ENCODE results near the gene DIAPH3.

DIAPH3 gene

GRCh38 chr13:59782696-59783095 lies 381.0 kb downstream of the DIAPH3 start:
- no peak for DNase-seq (ENCODE audit: low spot score)

GRCh38 chr13:59780058-59780457 lies 383.7 kb downstream of the DIAPH3 start:
- no peak for DNase-seq (ENCODE audit: low spot score)

- no peak for DNase-seq (ENCODE audit: low spot score)
Observed at GRCh38 chr13:59776924-59777690, 386.6 kb downstream of the DIAPH3 start.

- no peak for DNase-seq (ENCODE audit: low spot score)
Observed at GRCh38 chr13:59774491-59774971, 389.2 kb downstream of the DIAPH3 start.

DNA sequence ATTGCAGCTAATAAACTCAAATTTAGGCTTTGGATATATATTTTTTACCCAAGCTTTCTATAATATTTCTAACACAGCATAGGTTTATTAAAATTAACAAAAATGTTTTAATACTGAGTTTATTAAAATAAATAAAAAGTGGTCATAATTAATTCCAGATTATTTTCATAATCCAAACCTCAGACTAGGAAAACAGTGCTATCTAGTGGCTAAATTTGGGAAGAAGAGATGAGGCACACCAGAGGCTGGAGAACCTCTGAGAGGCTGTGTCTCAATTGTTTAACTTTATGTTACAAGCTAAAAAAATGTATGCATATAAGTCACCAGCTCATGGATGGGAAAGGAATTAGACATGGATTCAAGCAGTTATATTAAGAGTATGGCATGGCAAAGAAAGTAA lies 392.5 kb downstream of the DIAPH3 start:
- DNase-seq (ENCODE audit: low spot score): no peak

- DNase-seq (ENCODE audit: low spot score): no peak
Observed at GRCh38 chr13:59770451-59770850, 393.3 kb downstream of the DIAPH3 start.

DNA sequence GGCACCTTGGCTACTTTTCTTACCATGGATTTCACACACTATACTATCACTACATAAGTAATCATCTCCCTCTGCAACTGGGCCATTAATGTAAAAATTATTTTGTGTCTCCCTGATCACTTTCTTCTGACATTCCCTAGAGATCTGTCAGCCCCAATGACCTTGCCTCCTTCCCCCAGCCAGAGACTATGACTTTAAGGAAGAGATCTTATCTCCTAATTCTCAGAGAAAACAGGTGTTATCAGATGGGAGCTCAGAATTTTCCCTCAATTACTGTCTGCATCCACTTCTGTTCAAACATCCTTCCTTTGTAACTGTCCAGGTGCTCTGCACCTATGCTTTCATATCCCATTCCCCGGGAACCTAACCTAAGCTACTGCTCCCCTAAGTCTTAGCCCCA lies 397.5 kb downstream of the DIAPH3 start:
- DNase-seq (ENCODE audit: low spot score): no peak

- no peak for DNase-seq (ENCODE audit: low spot score)
Observed at GRCh38 chr13:59755632-59756290, 408.0 kb downstream of the DIAPH3 start.

DNA sequence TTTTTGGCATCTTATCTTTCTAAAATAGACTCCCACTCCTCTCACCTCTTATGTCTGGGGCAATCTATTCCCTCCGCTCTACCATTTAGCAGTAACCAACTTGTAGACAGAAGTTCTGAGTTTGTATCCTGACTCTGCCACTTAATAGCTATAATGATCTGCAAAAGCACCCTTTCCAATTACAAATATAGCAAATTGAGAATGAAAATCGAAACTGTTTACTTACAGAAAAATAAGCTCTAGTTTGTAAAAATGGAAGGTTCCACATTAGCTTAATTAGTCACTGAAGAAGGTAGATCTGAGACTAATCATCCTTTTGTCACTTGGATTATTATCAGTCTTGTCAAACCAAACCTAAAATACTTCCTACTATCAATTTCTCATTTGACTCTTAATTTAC lies 409.3 kb downstream of the DIAPH3 start:
- DNase-seq (ENCODE audit: low spot score): no peak

DNA sequence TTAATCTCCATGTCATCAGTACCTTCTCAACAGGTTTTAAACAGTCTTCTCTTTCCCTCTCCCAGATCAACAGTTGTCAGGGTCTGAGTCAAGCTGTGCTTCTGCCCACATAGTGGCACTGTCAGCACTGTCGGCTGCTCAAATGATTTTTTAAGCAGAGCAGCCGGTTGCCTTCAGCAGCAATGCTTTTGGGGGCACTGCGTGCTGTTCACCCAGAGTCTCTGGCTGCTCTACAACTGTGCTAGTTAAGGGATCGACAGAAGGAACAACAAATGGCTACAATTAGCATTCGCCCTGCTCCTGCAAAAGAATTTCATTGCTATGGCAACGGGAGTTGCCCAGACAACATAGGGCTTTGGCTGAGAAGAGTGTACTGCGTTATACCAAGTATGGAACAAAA lies 412.9 kb downstream of the DIAPH3 start:
- DNase-seq (ENCODE audit: low spot score): no peak

- no peak for DNase-seq (ENCODE audit: low spot score)
Observed at GRCh38 chr13:59748046-59748445, 415.7 kb downstream of the DIAPH3 start.

DNA sequence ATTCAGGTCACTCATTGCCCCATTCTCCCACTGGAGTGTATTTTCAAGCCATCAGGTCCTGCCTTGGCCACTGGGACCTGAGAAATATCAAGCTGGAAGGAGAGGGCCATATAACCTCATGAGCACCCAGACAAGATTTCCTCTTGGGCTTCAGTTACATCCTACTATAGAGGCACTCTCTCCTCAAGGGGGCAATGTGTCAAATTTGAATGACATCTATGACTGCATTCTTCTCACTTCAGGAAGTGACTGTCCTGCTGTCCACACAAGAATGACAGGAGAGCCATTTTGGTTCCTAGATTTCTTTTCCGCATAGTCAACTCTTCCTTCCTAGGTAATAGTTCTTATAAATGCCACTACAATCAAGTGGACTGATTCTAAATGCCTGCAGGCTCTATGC lies 416.2 kb downstream of the DIAPH3 start:
- DNase-seq (ENCODE audit: low spot score): no peak

DNA sequence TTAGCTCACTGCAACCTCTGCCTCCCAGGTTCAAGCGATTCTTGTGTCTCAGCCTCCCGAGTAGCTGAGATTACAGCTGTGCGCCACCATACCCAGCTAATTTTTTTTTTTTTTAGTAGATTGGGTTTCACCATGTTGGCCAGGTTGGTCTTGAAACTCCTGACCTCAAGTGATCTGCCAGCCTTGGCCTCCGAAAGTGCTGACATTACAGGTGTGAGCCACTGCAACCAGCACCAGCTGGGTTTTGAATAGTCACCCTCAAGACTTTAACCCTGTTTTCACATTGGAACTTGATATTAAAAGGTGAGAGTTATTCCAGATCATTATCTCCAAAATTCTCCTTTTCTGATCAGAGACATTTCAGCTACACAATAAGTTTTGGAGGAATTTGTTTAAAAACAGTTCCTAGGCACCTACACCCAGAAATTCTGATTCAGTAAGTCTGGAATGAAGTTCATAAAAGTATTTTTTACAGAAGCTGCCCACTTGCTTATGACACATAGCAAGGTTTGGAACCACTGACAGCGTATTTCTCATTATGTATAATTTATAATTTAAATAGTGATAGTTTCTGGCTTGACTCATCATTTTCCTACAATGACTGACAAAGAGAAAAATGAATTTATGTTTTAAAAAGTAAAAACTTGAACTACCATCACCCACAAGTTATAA lies 417.3 kb downstream of the DIAPH3 start:
- no peak for DNase-seq (ENCODE audit: low spot score)

GRCh38 chr13:59745392-59745788 lies 418.3 kb downstream of the DIAPH3 start:
- DNase-seq (ENCODE audit: low spot score): no peak

DNA sequence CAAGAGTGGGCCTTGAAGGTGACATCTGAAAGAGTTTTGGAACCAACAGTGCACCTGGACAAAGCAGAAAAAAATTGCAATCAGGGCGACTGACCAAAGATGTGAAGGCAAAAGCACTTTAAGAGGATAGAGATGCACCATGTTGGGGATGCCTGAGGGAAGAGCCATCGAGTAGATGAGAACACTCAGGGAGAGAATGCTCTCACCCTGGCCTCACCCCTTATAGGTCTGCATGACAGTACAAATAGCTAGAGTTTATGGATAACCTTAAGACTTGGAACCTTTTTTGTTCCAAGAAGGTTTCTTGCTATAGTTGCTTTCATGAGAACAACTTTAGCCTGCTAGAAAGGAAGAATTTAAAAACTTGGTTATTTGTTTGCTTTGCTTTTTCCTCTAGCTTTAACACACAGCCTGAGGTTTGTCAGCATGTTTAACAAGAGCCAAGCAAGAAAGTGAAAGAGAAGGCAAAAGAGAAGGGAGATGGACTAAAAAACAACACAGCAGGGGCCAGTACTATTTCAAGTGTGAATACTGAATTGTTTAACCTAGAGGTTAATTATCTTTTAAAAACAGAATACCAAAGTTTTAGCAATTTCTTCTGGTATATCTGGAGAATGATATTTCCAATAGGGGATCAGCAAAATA lies 418.9 kb downstream of the DIAPH3 start:
- DNase-seq (ENCODE audit: low spot score): no peak

- no peak for DNase-seq (ENCODE audit: low spot score)
Observed at GRCh38 chr13:59743195-59743594, 420.5 kb downstream of the DIAPH3 start.

- no peak for DNase-seq (ENCODE audit: low spot score)
Observed at GRCh38 chr13:59742467-59742866, 421.3 kb downstream of the DIAPH3 start.

DNA sequence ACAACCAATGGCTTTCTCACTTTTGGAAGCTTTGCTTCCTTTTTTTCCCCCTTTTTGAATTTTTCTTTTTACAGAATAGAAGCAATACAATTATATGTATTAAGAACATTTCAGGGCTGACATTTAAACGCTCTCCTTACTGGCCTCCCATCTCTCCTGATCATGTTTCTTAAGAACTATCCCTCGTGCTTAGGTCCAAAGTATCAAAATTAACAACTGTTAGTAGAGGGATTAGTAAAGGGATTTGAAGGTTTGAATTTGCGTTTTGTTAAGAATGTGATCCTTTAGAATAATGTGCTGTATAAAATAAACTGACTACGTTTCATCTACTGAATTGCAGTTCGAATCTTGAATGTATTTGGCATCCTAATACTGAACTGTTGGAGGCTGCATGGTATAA lies 424.8 kb downstream of the DIAPH3 start:
- DNase-seq (ENCODE audit: low spot score): no peak

- DNase-seq (ENCODE audit: low spot score): no peak
Observed at GRCh38 chr13:59734393-59734792, 429.3 kb downstream of the DIAPH3 start.

GRCh38 chr13:59733744-59734143 lies 430.0 kb downstream of the DIAPH3 start:
- DNase-seq (ENCODE audit: low spot score): no peak

DNA sequence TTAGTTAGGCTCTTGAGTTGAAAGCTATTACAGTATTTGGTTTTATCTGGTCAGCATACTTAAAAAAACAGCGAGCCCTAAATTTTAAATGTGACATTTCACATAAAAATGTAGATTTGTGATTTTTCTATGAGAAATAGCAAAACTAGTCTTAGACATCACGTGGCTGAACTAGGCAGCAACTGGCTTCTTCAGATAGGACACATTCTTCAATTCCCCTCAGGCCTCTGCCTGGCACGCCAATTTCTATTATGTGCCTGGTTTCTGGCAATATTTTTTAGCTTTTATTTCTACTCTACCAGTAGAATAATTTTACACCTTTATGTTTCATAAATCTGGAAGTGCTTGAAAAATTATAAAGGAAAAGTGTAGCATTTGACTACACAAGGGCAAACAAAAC lies 433.7 kb downstream of the DIAPH3 start:
- DNase-seq (ENCODE audit: low spot score): no peak

DNA sequence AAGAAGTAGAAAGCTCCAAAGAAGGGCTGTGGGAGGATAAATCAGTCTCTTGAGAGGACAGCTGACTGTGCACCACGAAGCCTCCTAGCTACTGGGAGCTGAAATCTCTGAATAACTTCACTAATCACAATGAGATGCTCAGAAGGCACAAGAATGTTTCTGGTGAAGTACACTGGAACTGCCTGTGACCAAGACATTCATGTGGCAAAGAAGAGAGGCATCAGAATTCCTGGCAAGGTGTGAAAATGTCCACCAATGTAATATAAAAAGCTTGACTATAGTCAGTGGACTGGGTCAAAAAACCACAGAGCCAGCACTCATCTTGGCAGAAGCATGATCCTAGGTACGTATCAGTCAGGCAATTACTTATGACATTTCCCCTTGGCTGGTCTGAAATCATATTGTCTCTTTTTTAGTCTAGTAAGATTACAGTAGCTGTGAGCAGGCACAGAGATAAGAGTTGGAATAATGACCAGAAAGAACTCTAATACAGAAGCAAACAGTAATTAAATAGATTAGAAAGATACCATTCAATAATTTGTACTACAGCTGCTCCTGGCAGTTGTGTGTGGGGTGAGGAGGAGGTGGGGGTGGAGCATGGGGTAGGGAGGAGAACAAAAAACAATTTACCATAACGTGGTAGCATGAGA lies 434.7 kb downstream of the DIAPH3 start:
- DNase-seq (ENCODE audit: low spot score): no peak
